GM12865 (cell line): Measurements from ENCODE around the gene GJC2.

Source experiments
- DNase-seq: peaks from one replicate; pipeline ENCODE4 v3.0.0; 2010; ENCODE audit warnings: low read depth
- H3K4me3 ChIP-seq: 2 replicates; pipeline ENCODE4 v1.5.1; 2011; ENCODE audit warnings: mild to moderate bottlenecking, low read depth, low read length, control low read depth
- TF ChIP-seq, protein P1 (sequence below): IDR thresholded peaks from 2 replicates; pipeline ENCODE4 v1.5.1; 2011; ENCODE audit warnings: low read length, control low read depth, low read depth, inconsistent platforms; ENCODE audit not compliant: insufficient read depth; ENCODE audit errors: missing control alignments

The GJC2 gene

GRCh38 chr1:228148935-228149405 lies 760 bp upstream of the GJC2 start:
- no peak overlapping the region for H3K4me3 ChIP-seq
- TF ChIP-seq, protein P1, sequence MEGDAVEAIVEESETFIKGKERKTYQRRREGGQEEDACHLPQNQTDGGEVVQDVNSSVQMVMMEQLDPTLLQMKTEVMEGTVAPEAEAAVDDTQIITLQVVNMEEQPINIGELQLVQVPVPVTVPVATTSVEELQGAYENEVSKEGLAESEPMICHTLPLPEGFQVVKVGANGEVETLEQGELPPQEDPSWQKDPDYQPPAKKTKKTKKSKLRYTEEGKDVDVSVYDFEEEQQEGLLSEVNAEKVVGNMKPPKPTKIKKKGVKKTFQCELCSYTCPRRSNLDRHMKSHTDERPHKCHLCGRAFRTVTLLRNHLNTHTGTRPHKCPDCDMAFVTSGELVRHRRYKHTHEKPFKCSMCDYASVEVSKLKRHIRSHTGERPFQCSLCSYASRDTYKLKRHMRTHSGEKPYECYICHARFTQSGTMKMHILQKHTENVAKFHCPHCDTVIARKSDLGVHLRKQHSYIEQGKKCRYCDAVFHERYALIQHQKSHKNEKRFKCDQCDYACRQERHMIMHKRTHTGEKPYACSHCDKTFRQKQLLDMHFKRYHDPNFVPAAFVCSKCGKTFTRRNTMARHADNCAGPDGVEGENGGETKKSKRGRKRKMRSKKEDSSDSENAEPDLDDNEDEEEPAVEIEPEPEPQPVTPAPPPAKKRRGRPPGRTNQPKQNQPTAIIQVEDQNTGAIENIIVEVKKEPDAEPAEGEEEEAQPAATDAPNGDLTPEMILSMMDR, result no peak
- no peak for DNase-seq

- no peak for DNase-seq
- TF ChIP-seq, protein P1, result no peak
- no peak overlapping the region for H3K4me3 ChIP-seq
These were observed 360 bp downstream of the GJC2 start for GRCh38 chr1:228150120-228150460.

GRCh38 chr1:228150461-228151179 lies 890 bp downstream of the GJC2 start:
- TF ChIP-seq, protein P1, result no peak

DNA sequence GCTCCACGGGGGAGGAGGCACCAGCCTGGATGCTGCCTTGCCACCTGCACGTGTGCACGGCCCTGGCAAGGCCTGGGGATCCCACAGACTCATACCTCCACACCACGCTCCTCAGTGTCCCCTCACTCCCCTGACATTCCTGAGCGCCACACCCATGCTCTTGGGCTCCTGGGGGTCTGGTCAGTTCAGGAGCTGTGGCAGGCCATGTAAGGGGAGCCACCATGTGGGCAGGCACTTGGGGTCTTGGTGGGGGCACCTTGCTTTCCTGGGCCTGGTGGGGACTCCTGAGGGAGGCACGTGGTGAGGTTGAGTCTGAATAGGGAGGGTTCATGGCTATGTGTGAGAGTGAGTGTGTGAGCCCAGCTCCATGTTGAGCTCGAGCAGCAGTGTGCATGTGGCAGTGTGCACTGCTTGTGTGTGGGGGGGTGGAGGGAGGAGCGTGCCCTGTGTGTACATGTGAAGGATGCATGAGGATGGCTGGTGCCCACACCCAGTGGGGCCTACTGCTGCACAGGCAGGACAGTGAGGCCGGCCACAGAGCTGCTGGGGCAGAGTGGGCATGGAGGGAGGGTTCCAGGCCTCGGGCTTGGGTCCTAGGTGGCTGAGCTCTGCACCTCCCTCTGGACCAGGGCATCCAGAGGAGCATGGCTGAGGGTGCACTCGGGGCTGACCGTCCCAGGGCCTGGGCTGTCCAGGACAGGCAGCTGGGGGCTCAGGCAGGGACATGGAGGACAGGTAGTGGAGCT lies 1.6 kb downstream of the GJC2 start:
- H3K4me3 ChIP-seq, result no peak overlapping the region
- TF ChIP-seq, protein P1, result no peak
- DNase-seq, result no peak

More at GRCh38 chr1:228150461-228151179, 890 bp downstream of the GJC2 start:
- no peak overlapping the region for H3K4me3 ChIP-seq
- DNase-seq, result no peak

DNA sequence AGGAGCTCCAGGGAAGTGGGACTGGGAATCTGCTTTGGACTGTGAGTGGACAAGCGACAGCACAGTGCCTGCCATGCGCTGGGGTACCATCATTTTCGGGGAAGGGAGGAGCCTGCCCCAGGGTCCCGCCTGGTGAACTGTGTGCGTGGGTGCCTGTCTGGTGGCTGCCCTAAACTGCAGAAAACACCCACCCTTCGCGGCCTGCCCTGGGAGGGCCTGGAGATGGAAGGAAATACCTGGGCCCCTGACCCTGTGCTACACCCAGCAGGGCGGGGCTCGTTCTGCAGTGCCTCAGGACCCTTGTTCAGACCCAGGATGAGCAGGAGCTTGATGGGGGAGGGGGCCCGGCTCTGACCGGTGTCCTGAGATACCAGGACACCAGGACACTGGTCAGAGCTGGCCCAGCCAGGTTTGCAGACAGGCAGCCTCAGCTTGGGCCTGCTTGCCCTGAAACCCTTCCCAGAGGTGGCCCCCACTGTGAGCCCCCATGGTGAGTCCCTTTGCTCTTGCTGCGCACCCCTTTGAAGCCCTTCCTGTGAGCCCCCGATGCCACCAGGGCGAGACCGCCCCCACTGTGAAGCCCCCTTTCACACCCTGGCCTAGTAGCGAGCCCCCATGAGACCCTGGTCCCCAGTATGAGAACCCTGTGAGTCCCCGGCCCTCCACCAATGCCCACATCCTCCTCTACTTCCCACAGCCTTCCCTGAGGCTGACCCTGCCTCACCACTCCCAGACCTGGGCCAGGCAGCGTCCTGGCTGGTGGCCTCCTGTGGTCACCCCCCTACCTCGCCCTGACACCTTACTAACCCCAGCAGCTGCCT lies 2.6 kb downstream of the GJC2 start:
- no peak overlapping the region for H3K4me3 ChIP-seq
- TF ChIP-seq, protein P1, result no peak
- DNase-seq, result no peak

DNA sequence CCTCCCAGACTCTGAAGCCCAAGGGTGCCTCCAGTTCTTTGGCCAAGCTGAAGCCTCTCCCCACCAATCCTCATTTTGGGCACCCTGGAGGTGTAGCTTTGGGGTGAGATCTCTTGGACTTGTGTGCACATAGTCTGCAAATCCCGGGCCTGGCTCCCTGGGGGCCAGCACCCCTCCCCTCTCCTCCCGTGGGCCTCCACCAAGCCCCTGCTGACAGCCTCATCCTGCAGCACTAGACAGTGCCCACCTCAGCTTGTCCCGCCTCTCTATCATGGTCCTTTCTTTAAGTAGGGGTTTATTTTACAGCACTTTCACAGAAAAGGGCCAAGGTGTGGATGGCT lies 3.2 kb downstream of the GJC2 start:
- H3K4me3 ChIP-seq, result no peak overlapping the region
- DNase-seq, result no peak
- TF ChIP-seq, protein P1, result no peak
